NB4 (cell line): ENCODE results near the gene SAFB.

Experiments used
- MYC ChIP-seq: IDR thresholded peaks from 2 replicates; pipeline ENCODE4 v1.6.1; 2011; ENCODE audit warnings: low read depth, low read length
- POLR2A ChIP-seq: IDR thresholded peaks from 2 replicates; pipeline ENCODE4 v1.6.1; 2011; ENCODE audit warnings: mild to moderate bottlenecking; ENCODE audit not compliant: insufficient read length; ENCODE audit errors: extremely low read depth
- TF ChIP-seq, protein P1 (sequence below): IDR thresholded peaks from one replicate; pipeline ENCODE4 v1.5.1; 2012; ENCODE audit warnings: low read depth, low read length
- TF ChIP-seq, protein P2 (sequence below): IDR thresholded peaks from 2 replicates; pipeline ENCODE4 v1.6.1; 2011; ENCODE audit warnings: low read depth, low read length

DNA sequence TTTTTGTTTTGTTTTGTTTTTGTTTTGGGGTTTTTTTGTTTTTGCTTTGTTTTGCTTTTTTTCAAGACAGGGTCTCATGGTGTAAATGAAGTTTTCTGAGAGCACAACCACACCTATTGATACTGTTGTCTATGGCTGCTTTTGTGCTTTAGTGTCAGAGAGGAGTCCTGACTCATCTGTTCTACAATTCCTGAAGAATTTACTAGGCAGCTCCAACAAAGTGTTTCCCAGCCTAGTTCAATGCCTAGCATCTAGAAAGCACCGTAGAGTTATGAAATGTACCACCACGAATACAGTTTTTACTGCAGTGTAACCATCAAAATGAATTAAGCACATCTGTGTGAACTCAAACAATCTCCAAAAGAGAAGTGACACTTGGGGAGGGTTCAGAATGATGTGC is 21.2 kb downstream of the SAFB start:
- TF ChIP-seq, protein P1, sequence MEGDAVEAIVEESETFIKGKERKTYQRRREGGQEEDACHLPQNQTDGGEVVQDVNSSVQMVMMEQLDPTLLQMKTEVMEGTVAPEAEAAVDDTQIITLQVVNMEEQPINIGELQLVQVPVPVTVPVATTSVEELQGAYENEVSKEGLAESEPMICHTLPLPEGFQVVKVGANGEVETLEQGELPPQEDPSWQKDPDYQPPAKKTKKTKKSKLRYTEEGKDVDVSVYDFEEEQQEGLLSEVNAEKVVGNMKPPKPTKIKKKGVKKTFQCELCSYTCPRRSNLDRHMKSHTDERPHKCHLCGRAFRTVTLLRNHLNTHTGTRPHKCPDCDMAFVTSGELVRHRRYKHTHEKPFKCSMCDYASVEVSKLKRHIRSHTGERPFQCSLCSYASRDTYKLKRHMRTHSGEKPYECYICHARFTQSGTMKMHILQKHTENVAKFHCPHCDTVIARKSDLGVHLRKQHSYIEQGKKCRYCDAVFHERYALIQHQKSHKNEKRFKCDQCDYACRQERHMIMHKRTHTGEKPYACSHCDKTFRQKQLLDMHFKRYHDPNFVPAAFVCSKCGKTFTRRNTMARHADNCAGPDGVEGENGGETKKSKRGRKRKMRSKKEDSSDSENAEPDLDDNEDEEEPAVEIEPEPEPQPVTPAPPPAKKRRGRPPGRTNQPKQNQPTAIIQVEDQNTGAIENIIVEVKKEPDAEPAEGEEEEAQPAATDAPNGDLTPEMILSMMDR: no peak
- no peak for TF ChIP-seq POLR2A
- TF ChIP-seq, protein P2, sequence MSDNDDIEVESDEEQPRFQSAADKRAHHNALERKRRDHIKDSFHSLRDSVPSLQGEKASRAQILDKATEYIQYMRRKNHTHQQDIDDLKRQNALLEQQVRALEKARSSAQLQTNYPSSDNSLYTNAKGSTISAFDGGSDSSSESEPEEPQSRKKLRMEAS: no peak
- TF ChIP-seq MYC: no peak
